ENCODE data around the gene TRIM44.

TRIM44 gene

DNA sequence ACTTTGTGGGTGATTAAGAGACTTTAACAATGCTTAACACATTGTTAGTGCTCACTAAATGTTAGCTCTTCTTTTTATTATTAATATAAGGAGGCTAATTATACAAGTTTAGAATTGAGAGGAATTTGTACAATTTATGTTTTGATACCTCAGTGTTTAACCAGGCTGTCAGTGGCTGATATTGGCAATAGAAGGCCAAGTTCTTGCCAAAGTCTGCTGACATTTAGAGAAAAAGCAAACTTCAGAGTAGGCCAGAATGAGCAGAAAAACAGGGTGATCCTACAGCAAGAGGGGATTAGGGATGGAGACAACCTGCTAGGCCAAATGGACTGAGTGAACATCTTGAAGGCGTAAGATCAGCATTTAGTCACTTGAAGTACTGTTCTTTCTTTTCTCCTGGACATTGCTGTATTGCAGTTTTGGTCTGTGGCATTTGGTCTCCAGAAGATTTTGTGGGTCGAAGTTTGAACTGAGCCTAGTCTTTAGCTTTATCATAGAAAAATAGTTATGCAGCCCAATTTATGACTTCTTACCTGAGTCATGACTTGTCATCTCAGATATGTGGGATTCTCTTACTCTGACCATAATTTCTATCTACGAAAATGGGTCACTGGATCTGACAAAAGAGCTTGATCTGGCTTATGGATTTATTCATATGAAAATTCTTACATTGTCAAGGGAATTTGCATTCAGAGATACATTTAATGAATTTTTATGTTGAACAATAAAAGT, 9.0 kb downstream of the TRIM44 start:
- no peak for DNase-seq (ENCODE audit: low read depth in 2 of 2)

- no peak for DNase-seq (ENCODE audit: low read depth in 2 of 2)
Measured at GRCh38 chr11:35672608-35673007, 10.0 kb downstream of the TRIM44 start.

DNA sequence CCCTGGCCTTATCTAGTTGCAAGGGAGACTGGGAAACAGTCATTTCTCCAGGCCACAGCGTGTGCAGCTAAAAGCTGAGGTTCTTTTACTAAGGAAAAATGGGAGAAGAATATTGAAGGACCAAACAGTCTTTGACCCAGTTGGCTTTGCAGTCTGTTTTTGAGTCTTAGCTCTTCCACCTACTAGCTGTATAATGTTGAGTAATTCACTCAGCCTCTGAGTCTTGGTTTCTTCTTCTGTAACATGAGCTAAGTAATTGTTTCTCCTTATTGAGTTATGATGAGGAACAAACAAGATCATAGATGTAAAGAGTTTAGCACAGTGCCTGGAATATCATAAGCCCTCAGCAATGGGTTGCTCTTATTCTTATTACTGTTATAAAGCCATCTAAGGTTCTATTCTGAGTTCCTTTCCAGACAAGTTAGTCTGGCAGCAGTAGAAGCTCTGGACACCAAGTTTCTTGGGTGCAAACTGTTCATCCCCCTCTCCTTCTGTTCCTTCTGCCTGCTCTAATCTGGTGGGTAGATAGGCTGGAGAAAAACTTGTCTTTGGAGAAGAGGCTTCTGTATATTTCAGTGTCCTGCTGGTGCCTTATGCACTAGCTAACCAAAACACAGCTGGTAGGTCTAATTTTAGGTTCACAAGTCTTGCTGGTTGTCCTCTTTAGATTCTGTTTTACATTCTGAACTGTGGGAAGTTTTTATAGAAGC, 13.5 kb downstream of the TRIM44 start:
- DNase-seq (ENCODE audit: low read depth in 2 of 2): no peak

DNA sequence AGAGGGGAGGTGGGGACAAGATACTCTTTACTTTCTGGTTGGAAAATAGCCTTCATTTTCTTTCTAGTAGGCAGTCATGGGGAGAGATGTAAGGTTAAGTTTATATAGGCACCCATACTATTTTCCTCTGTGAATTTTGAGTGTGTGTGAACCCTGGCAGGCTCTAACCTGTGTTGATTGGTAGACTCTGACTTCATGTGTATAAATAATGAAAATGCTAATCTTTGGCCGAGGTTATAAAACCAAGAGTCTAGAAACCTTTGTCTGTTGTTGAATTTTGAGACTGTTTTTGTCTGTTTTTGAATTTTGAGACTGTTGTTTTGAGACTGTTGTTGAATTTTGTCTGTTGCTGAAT, 14.0 kb downstream of the TRIM44 start:
- DNase-seq (ENCODE audit: low read depth in 2 of 2): no peak

DNA sequence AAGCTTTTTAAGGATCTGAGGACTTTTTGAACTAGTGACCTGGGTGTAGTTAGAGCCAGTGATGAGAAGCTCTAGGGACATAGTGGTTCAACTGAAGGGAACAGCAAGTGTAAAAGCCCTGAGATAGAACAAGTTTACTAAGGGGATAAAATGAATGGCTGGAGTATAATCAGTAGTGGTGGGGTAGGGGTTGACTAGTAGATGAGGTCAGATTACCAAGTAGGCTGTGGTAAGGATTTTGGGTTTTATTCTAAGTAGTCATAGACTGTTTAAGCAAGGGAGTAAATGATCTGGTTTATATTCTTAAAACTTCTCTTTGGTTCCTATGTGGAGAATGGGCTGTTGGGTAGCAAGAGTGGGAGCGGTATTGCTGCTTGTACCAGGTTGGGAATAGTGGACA, 15.3 kb downstream of the TRIM44 start:
- DNase-seq (ENCODE audit: low read depth in 2 of 2): no peak

GRCh38 chr11:35678471-35678870, 15.9 kb downstream of the TRIM44 start:
- DNase-seq (ENCODE audit: low read depth in 2 of 2): no peak

GRCh38 chr11:35678975-35679374, 16.4 kb downstream of the TRIM44 start:
- DNase-seq (ENCODE audit: low read depth in 2 of 2): no peak

- DNase-seq (ENCODE audit: low read depth in 2 of 2): no peak
Measured at GRCh38 chr11:35680506-35680905, 17.9 kb downstream of the TRIM44 start.

DNA sequence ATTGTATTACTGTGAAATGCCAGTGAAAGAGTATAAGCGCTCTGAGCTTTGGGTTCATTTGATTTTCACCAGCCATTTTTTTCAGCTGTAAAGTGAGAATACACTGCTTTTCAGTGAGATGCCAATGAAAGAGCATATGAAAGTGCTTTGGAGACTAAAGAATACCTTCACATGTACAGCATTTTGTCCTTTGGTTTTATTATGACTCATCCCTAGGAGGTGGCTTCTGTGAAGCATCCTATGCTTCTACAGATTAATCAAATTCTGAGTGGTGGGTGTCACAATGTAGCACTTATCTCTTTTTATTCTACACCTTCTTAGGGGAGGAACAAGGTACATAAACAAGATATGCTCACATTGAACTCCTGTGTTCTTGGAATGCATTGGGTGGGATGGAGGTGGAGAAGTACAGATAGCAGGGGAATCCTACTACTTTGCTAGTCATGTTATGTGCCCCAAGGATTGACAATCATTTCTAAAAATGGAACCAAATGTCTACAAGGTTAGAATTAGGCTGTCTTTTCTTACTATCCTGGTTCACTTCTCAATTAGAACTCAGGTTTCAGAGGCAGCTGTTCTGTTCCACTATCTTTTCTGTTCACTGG, 18.7 kb downstream of the TRIM44 start:
- DNase-seq (ENCODE audit: low read depth in 2 of 2): no peak

- DNase-seq (ENCODE audit: low read depth in 2 of 2): no peak
Measured at GRCh38 chr11:35682230-35683173, 19.9 kb downstream of the TRIM44 start.

- no peak for DNase-seq (ENCODE audit: low read depth in 2 of 2)
Measured at GRCh38 chr11:35683728-35684339, 21.3 kb downstream of the TRIM44 start.

GRCh38 chr11:35688023-35688422, 25.4 kb downstream of the TRIM44 start:
- DNase-seq (ENCODE audit: low read depth in 2 of 2): no peak

DNA sequence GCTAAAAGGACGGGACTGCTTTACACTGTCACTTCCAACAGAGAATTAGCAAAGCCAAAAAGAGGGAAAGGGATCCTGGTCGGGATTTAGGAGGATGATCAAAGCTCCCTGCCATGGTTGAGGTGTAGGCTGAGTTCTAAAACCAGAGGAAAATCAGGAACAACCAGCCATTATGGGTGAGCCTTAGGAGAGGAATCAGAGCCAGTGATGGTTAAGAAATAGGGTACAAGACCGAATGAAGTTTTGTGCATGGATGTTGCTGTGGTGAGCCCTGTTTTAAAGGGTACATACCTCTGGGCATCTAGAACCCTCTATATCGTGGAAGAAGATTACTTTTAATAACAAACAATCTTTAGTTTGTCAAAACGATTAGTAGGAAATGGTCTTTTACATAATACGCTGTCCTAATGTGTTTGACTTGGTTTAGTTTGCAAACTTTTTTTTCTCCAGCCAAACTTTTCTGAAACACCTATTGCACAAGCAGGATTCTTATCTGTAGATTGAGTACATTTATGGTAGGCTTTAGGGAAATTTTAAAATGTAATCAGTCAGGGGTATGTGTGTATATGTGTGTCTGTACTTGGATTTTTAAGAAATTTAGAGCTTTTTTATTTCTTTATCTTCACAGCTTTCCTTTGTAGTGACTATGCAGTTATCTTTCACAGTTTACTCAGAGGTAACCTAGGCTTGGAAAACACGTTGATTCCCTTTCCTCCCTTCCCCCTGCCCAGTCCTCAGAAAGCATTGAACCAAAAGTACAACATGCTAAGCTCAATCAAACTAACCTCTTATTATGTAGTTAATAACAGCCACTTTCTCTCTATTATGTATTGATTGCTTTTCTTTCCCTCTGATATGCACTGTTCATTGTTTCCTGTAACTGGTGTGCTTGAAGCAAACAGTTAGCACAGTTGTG, 26.8 kb downstream of the TRIM44 start:
- DNase-seq (ENCODE audit: low read depth in 2 of 2): no peak

DNA sequence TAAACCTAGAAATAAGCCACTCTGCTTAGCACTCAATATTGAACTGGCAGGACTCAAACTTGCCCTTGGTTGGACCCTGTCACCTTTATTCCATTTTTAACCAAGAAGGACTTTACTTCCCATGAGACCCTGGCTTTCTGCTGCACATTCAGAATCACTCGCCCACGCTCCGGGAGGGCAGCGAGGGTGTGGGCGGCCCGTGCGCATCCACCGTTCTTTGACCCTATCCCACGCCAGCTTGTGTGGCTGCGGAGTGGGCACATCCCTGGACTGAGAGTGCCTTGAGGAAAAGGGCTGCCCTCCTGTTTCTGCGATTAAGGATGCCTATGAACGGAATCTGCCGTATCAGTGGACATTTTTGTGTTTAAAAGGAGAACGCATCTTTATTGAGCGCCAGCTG, 39.6 kb downstream of the TRIM44 start:
- DNase-seq (ENCODE audit: low read depth in 2 of 2): no peak

DNA sequence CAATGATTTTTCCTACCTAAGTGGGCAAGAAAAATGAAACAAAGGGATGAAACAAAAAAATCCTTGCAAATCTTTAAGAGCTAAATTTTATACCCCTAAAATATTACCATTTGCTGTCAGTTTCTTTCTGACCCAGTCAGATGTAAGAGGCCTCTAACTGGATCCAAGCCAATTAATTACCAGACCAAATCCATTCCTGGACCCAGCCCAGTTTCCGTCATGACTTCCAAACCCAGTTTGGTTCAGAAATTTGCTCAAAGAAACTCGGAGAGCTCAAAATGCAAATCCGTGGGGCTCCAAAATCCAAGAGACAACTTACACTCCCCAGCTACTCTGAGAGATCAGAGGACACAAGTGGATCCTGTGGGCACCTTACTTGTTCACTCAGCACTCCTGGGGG, 46.8 kb downstream of the TRIM44 start:
- DNase-seq (ENCODE audit: low read depth in 2 of 2): no peak

- no peak for DNase-seq (ENCODE audit: low read depth in 2 of 2)
Measured at GRCh38 chr11:35711173-35711910, 48.8 kb downstream of the TRIM44 start.

GRCh38 chr11:35711924-35712323, 49.3 kb downstream of the TRIM44 start:
- DNase-seq (ENCODE audit: low read depth in 2 of 2): no peak

- DNase-seq (ENCODE audit: low read depth in 2 of 2): no peak
Measured at GRCh38 chr11:35712533-35712932, 50.0 kb downstream of the TRIM44 start.

DNA sequence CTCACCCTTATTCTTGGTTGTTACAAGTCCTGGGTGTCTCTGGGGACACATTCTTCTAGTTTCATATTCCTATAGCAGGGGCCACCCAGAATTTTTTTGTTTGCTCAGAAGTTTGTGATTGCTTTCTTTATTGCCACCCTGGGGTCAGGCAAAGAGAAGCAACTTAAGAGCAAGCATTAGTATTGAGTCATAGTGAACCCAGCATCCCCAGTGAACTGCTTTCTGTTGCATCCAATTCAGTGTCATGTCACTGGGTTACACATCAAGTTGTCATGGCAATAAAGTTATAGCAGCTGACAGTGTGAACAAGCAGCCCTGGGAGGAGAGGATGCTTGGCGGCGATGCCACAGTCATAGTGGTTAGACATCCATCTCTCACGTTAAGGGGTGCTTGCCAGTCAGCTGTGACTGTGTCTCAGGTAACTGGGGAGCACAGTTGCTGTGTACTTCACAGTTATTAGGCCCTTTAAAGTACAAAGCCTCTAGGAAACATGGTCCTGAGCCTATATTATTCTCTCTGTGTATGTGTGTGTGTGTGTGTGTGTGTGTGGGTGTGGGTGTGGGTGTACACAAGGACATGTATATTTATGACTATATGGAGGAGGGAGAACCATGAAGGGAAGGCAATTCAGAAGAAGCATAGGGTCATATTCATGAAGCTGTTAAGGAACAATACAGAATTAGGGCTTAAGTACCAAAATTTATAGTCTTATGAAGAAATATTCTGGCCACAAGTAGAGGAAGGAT, 52.5 kb downstream of the TRIM44 start:
- DNase-seq (ENCODE audit: low read depth in 2 of 2): no peak

All from fibroblast of skin of left biceps (primary cell).